ENCODE results near the gene FHOD3. TPM values are rescaled to one million over a fixed set of nuclear protein-coding genes. Genes with fewer than 3 reads are reported as not detected.

FHOD3 gene
- total and polyA plus RNA-seq, 2 of the 4 experiments (the other 2 are of a cell fraction) = 14.6 to 16.0 TPM

DNA sequence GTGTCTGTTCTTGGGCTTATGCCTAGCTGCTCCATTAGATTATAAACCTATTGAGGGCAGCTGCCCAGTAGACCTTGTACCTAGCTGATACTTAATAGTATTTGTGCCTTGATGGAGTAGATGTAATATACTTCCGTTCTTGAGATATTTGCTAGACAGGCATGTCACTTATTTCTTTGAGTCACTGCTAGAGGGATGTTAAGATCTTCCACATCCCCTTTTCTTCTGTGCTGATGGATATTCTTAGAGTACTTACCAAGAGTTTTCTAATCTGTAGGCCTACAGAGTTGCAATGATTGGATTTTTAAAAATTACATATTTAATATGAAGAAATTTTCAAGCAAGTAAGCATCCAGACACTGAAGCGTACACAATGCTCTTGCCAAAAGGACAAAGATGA is 304.6 kb downstream of the FHOD3 start:
- Histone ChIP-seq H3K36me3 (ENCODE audit: control insufficient read depth, insufficient read depth, low read length) (no peaks in the 10 kb centered on the region; the same call in 1 of the 2 replicates), H3K4me2 (ENCODE audit: low read depth, low read length) (no peak overlapping the region), H2BK20ac (ENCODE audit: low read depth, low read length) (no peak overlapping the region), H2AK5ac (ENCODE audit: low read depth, low read length) (no peak overlapping the region), H3K9me1 (ENCODE audit: insufficient read depth, low read length) (peaks cover 3% of the 10 kb centered on the region; the same call in 1 of the 2 replicates), H2AFZ (replicated peaks; ENCODE audit: low read length, poor library complexity) (no peak overlapping the region), H3K4me3 (ENCODE audit: insufficient read depth, low read depth, low read length) (no peak overlapping the region), H3K14ac (replicated peaks; ENCODE audit: low read depth, low read length) (no peak overlapping the region), H4K91ac (ENCODE audit: insufficient read depth, low read depth, low read length) (no peak overlapping the region), H2BK5ac (ENCODE audit: low read depth, low read length, poor library complexity, severe bottlenecking) (no peak overlapping the region), H4K5ac (ENCODE audit: low read depth, low read length) (no peak overlapping the region), H3K56ac (ENCODE audit: extremely low read depth, insufficient read depth, low read length) (no peak overlapping the region), H3K9me3 (ENCODE audit: control insufficient read depth, insufficient read depth, low read length) (no peaks in the 10 kb centered on the region), H3K18ac (ENCODE audit: low read depth, low read length) (no peak overlapping the region), H3K4ac (ENCODE audit: low read depth, low read length) (no peak overlapping the region), H3K9ac (ENCODE audit: low read depth, low read length) (no peak overlapping the region), H3K79me1 (ENCODE audit: low read depth in 1 of 2, low read length in 2 of 2) (no peaks in the 10 kb centered on the region), H3K23ac (ENCODE audit: low read depth, low read length) (no peak overlapping the region), H3K4me1 (ENCODE audit: control insufficient read depth, insufficient read depth, low read length) (no peaks in the 10 kb centered on the region), H4K8ac (ENCODE audit: low read depth in 2 of 2, low read length in 2 of 2) (no peak overlapping the region), H3K27me3 (ENCODE audit: control insufficient read depth, insufficient read depth, low read length) (no peaks in the 10 kb centered on the region), H2BK120ac (ENCODE audit: low read depth, low read length) (no peak overlapping the region), H3K27ac (ENCODE audit: insufficient read depth, low read length) (no peak overlapping the region), H2AK9ac (replicated peaks; ENCODE audit: low read depth, low read length, poor library complexity) (no peak overlapping the region), H4K20me1 (ENCODE audit: insufficient read depth, low read length) (no peaks in the 10 kb centered on the region), H2BK15ac (ENCODE audit: low read depth, low read length) (no peak overlapping the region)
- BruUV-seq (replicated peaks) = no TSS peak
- ChIA-PET POLR2A (ENCODE audit: unreplicated experiment) (no interaction called here), CTCF (no interaction called here)
- no CpG with 5 or more reads among the region's 2 CpGs for WGBS, 2 experiments (ENCODE audit: extremely low coverage in 2 of 2, insufficient read length in 1 of 2)
- TF ChIP-seq NFE2L2 (IDR thresholded peaks at IDR 0.05; ENCODE audit: low read depth, low read length) = no peak
- TF ChIP-seq, protein P1, sequence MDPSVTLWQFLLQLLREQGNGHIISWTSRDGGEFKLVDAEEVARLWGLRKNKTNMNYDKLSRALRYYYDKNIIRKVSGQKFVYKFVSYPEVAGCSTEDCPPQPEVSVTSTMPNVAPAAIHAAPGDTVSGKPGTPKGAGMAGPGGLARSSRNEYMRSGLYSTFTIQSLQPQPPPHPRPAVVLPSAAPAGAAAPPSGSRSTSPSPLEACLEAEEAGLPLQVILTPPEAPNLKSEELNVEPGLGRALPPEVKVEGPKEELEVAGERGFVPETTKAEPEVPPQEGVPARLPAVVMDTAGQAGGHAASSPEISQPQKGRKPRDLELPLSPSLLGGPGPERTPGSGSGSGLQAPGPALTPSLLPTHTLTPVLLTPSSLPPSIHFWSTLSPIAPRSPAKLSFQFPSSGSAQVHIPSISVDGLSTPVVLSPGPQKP (IDR thresholded peaks at IDR 0.05; ENCODE audit: borderline replicate concordance, low read depth, low read length) = no peak
- TF ChIP-seq SMC3 (IDR thresholded peaks at IDR 0.05; ENCODE audit: low read depth, low read length) = no peak
- intact Hi-C loops (cut with micrococcal nuclease) = no loop called here
- dilution Hi-C loops (cut with HindIII; ENCODE audit: low sequenced_read_pairs, unreplicated experiment) = no loop called here
- ATAC-seq (ENCODE audit: low read depth) (no peak), DNase-seq (no peak)
- in situ Hi-C loops (cut with MboI; ENCODE audit: low sequenced_read_pairs) = no loop called here

All from IMR-90 (cell line).